ENCODE measurements around the gene CLTCL1.
"Not testable (repeated sequence)": the region's sequence is repeated elsewhere in the genome, so short reads cannot be mapped to it uniquely, and the experiment has no call there.

The CLTCL1 gene

DNA sequence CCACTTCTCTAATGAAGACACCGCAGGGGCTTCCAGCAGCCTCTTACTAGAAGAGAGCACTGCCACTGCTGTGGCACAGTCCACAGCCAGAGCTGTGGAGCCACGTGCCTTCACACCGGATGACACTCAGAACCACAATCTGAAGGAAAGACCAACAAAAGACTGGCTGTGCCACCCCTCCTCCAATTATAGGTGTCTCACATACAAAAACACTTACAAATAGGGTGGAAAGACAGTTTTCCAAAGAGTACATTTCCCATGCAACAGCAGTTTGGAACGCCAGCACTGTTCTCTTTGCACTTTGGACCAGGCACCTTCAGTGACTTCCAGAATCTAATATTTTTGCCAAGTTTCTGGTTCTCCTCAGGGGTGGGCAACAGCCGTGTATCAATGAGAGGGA lies 74.9 kb downstream of the CLTCL1 start:
- no peak for DNase-seq (ENCODE audit: low read depth)

DNA sequence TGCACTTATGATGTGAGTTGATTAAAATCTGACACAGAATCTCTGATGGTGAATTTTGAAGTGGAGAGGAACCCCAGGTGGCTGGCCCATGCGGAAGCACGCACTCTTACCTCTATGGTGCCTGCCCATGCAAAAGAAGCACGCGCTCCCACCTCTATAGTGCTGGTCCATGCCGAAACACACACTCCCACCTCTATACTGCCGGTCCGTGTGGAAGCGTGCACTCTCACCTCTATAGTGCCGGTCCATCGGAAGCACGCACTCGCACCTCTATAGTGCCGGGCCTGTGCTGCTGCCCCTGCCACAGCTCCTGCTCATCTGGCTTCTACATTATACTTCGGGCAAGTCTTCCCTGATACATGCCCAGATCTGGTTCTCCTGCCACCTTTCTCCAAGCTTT lies 76.2 kb downstream of the CLTCL1 start:
- DNase-seq (ENCODE audit: low read depth) = no peak

DNA sequence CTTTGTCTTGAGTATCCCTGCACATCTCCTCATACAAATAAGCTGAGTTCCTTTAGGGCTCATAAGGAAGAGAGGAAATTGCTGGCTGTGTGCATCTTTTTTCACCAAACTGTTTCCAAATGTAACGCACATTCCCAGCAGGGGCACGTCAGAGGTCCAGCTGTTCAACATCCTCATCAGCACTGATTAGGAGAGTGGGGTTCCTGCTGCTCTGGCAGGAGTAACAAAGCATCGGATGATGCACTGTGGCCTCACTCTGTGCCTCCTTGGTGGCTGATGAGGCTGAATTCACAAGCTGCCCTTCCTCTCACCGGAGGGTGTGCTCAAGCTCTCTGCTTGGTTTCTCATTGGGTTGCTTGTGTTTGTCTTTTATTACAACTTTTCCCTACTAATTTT lies 77.4 kb downstream of the CLTCL1 start:
- no peak for DNase-seq (ENCODE audit: low read depth)

DNA sequence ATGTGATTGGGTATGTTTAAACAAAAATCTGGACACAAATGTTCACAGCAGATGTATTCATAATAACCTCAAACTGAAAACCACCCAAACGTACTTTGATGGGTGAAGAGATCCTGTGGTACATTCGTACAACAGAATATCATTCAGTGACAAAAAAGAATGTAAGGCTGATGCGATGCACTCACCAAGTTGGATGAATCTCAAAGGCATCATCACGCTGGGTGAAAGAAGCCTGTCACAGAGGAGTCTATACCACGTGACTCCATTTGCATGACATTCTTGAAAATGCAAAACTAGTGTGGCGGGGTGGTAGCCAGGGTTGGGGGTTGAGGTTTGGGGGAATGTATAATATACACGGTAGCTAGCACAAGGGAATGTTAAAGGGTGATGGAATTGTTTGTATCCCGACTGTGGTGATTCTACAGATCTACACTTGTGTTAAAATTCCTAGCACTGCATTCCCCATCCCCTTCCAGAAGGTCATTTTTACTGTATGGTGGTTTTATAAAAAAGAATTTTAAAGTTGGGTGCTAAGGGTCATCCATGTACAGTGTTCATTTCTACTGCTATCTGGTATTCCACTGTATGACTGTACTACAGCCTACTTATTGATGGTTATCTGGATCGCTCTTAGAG lies 78.0 kb downstream of the CLTCL1 start:
- no peak for DNase-seq (ENCODE audit: low read depth)

DNA sequence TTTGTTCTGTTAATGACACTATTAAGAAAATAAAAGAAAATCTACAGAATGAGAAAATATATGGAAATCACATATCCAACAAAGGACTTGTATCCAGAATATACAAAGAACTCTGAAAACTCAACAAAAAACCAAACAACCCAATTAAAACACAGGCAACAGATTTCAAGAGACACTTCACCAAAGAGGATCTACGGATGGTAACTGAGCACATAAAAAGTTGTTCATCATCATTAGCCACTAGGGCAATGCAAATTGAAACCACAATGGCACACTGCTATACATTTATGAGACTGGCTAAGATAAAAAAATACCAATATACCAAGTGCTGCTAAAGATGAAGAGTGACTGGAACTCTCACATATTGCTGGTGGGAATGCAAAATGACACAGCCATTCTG lies 78.5 kb downstream of the CLTCL1 start:
- DNase-seq (ENCODE audit: low read depth) = no peak

DNA sequence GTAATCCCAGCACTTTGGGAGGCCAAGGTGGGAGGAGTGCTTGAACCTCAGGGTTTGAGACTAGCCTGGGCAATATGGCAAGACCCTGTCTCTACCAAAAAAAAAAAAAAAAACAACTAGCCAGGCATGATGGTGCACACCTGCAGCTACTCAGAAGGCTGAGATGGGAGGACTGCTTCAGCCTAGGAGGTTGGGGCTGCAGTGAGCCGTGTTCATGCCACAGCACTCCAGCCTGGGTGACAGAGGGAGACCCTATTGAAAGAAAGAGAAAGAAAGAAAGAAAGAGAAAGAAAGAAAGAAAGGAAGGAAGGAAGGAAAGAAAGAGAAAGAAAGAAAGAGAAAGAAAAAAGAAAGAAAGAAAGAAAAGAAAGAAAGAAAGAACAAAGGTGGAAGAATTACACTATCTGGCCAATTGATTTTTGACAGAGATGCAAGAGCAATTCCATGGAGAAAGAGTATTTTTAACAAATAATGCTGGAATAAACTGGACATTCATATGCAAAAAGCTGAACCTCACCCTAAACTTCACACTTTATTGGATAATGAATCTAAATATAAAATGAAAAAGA lies 79.1 kb downstream of the CLTCL1 start:
- DNase-seq (ENCODE audit: low read depth) = no peak

DNA sequence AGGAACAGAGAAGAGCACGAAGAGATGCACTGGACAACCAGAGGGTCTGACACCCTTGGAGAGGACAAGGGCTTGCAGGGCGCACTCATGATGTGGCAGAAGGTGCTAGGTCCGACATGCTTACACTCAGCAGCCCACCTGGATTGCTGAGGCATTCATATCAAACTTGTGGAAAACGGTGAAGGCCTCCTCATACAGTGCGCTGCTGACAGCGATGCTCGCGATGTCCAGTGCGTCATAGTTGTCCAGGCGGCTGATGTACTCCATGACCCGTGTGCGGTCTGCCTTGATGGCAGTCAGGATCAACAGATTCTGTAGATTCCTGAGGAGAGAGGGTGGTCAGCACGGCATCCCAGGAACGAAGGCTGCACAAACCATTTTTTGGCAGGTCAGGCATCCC lies 81.3 kb downstream of the CLTCL1 start:
- DNase-seq (ENCODE audit: low read depth) = no peak

DNA sequence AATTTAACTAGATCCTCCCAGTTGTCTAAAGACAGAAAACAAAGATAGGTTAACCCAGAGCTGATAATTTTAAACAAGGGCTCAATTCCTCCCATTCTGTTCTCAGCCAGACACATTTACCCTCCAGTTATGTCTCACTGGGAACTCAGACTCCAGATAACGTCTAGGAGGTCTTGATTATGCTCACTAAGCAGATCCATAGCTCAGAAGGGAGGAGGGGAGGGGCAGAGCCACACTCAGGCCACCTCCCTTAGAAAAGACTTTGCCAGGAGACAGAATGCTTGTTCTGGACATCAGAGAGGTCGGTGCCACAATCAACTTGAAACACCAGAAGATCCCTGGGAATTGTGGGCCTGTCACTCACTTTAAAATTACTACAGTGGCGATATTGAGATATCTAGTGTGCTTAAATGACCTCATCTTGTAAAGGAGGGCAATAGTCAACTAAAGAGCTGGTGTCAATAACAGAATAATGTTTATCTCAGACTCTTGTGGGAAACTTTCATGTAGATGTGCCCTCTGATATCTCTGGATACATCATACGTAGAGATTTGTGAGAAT lies 83.2 kb downstream of the CLTCL1 start:
- DNase-seq (ENCODE audit: low read depth) = no peak

DNA sequence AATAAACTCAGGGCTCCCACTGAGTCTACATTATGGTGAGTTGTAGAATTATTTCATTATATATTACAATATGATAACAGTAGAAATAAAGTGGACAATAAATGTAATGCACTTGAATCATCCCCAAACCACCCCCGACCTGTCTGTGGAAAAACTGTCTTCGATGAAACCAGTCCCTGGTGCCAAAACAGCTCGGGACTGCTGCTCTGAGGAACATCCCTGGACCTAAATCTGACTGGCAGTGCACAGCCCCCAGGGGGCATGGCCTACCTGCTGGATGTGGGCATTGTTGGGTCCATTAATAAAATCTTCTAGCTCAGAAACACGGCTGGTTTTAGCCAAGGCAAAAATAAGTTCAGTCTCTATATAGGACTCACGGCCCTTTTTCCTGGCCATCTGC lies 83.6 kb downstream of the CLTCL1 start:
- DNase-seq (ENCODE audit: low read depth) = no peak

DNA sequence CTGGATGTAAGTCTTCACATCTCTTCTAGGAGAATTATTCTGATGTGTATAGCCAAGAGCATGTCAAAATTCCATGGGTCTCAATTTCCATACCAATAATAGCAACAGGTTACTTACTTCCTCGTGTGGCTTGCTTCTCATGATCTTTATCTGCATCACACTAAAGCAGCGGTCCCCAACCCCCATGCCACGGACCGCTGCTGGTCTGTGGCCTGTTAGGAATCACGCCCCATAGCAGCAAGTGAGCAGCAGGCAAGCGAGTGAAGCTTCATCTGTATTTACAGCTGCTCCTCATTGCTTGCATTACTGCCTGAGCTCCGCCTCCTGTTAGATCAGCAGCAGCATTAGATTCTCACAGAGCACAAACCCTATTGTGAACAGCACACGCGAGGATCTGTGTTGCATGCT lies 84.1 kb downstream of the CLTCL1 start:
- no peak for DNase-seq (ENCODE audit: low read depth)

DNA sequence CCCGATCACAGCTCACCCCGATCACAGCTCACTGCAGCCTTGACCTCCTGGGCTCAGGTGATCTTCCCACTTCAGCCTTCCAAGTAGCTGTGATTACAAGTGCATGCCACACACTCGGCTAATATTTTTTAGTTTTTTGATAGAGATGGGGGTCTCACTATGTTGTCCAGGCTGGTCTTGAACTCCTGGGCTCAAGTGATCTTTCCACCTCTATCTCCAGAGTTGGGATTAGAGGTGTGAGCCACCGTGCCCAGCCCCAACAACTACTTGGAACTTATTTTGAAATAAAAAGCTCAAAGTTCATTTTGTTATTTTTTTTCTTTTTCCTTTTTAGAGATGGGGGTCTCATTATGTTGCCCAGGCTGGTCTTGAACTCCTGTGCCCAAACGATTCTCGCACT lies 85.2 kb downstream of the CLTCL1 start:
- no peak for DNase-seq (ENCODE audit: low read depth)

DNA sequence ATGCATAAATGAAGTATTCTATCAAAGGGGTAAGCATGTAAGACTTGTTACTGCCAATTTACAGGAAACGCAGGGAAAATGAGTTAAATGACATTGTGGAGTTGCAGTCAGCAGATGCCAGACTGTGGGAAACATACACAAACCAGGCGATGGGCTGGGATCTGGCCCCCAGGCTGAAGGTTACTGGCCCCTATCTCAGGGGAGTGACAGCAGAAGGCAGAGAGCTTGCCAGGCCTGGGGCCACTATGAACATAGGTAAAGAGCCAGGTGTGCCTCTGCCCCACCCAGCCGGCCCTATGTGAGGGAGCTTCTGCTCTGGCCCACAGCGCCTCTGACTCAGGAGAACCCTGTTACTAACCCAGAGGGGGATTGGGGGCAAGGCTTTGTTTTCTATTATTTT lies 86.9 kb downstream of the CLTCL1 start:
- DNase-seq (ENCODE audit: low read depth) = no peak

DNA sequence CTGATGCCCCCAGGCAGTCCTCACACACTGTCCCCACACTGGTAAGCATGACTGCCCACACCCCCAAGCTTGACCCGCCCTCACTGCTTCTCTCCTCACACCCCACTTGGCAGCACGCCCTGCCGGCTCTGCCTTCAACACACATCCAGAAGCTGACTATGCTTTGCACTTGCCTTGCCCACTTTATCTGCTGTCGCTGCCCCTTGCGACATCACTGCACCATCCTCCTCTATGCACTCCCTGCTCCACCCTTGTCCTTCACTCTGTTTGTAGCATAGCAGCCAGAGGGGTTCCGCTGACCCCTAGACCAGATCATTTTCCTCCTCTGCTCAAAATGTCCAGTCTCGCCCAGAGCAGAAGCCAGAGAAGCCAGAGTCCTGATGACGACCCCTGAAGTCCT lies 87.7 kb downstream of the CLTCL1 start:
- DNase-seq (ENCODE audit: low read depth) = no peak

DNA sequence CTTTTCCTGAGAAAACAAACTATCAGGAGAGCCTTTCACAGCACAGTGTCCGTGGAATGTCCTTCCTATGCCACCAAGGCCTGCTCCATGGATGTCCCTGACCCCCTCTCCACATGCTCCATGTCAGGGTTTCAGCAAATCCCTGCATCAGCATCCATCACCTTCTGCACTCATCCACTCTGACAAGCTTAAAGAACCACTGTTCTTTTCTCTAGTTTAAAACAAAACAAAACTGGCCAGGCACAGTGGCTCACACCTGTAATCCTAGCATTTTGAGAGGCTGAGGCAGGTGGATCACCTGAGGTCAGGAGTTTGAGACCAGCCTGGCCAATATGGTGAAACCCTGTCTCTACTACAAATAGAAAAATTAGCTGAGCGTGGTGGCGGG lies 88.7 kb downstream of the CLTCL1 start:
- DNase-seq (ENCODE audit: low read depth) = not testable (repeated sequence)

DNA sequence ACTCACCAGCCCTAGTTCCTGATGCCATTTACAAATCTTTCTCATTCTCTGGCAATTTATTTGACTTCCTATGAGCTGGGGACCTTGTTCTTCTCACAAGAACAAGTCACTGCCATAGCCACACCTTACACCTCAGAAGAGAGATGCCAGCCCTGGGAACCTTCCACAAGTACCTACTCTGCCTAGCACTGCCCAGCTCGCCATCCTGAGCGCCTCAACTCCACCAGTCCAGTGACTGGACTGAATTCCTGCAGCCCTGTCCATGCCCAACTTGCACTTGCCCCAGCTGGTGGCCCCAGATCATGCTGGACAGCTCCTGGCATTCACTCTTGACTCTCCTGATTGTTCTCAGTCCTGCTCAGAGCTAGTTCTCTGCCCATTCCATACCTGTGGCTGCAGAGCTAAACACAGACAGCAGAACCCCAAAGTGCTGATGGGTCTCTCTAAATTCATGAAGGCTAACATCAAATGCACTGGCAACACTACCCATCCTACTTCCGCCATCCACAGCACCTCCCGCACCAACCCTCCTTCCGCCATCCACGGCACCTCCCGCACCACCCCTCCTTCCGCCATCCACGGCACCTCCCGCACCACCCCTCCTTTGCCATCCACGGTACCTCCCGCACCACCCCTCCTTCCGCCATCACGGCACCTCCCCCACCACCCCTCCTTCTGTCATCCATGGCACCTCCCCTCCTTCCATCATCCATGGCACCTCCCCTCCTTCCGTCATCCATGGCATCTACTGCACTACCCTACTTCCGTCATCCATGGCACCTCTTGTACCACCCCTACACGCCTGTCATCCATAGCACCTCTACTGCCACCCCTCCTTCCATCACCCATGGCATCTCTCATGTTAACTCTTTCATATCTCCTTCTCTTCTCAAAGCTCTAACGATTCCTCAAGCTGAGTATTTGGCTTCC lies 89.4 kb downstream of the CLTCL1 start:
- no peak for DNase-seq (ENCODE audit: low read depth)

DNA sequence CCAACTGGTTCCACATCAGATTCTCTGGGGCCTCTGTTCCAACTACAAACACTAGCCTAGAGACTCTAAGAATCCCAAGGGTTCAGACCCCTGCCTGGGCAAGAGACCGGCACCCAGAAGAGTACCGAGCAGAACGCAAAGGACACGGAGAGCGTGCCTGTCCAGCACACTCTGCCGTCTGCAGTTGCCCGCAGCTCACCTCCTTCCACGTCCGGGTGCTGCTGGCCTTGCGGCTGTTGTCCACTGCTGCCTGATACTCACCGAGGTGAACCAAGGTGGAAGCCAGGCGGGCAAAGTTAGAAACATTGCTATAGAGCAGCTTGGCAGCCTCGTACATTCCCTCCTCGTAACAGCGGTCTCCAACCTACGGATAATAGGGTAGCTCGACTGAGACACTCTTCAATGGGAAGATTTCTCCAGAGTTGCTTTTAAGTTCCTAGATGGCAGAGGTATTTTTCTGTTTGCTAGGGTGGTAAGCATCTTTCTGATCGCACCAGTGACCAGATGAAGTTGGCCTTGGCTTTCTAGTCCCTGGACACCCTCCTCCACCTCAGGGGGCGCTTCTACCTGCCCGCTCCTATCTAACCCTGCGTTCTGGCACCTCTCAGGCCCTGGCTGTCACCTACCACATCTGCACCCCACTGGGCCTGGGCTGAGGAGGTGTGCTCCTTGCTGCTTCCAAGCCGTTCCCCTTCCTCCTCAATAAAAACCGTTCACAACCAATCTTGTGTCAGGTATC lies 90.2 kb downstream of the CLTCL1 start:
- DNase-seq (ENCODE audit: low read depth) = no peak

DNA sequence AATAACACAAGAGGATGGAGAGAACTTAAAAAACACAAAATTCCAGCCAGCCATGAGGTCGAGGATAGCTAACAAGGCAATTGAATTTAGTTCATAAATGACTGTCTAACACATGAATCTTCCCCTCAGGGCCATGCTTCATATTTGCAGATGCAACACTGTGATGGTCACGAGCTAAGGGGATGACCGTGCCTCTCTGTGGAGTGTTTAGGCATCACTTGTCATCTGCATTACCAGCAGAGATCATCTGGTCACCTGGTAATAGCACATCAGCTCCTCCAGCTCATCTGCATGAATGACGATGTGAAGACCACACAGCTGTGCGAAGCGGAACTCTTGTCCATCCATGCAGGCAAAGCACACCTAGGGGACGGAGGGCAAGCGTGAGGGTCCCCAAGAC lies 92.0 kb downstream of the CLTCL1 start:
- no peak for DNase-seq (ENCODE audit: low read depth)

DNA sequence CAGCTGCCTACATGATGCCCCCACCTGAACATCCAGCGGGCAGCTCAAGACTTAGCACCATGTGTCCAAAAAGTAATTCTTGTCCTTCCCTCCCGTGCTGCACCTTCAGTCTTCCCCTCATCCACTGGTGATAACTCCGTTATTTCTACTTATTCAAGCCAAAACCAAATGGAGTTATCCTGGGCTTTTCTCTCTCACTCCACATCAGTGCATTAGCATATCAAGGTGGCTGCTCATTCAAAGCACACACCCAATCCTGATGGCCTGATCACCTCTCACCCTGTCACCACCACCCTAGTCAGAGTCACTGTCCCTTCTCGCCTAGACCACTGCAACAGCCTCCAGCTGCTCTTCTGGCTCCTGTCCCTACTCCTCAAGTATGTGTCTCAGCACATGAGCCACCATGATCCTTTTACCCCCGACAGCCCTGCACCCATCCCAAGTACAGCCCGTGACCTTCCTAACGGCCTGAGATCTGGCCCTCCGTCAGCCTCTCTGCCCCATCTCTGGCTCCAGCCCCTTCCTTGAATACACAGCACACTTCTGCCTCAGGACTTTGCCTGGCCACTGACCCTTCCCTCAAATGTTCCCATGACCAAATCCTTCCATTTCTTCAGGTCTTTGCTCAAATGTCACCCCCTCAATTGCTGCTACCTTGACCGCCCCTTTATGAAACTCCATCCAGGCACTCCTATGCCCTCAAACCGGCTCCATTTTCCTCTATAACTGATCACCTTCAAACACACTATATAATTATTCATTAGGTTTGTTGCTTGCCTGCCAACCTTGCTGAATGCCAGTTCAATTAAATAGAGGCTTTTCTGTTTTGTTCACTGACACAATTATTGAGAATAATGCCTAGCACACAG lies 93.3 kb downstream of the CLTCL1 start:
- DNase-seq (ENCODE audit: low read depth) = no peak

DNA sequence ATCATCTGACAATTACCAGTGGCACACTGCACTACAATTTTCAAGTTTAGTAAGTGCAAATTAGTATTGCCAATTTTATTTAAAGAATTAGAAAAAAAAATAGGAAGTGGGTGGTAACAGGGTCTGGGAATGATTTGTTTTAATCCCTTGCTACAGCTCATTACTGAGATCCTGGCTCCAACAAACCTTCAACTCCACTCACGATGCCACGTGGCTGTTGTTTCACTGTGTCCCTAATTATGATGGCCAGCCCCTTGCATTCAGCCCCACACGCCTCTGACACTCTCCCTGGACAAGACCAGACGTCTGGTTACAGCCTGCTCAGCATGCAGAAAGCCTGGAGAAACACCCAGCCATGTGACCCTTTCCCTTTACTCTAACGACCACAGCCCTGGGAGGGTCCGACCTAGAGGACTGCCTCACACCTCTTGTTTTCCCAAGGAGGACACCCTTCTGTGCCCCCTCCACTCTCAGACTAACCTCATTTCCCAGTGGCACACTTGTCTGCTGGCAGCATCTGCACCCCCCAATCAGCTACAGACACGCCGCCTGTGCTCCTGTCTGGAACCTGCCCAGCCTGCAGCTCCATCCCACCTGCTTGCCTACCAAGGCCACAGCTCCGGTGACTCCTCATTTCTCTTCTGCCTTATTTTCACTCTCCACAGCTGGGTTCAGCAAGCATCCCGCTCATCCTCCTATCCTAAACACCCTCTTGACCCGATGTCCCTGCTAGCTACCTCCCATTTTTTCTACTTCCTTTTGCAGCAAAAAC lies 94.5 kb downstream of the CLTCL1 start:
- no peak for DNase-seq (ENCODE audit: low read depth)
